Stimulated activated naive CD4-positive, alpha-beta T cell (primary cell): Measurements from ENCODE around the gene MROH8.
"Not testable (repeated sequence)": the region's sequence is repeated elsewhere in the genome, so short reads cannot be mapped to it uniquely, and the experiment has no call there.

Source experiments
- DNase-seq, 6 experiments: peaks; one replicate each; lab custom pipeline; 2025; lab: John Stamatoyannopoulos, UW

MROH8 gene

GRCh38 chr20:37090407-37090806 is 88.9 kb downstream of the MROH8 start:
- DNase-seq: no peak

- peak; percentile 5 to 63 (median 19) for DNase-seq
Measured at GRCh38 chr20:37081717-37082289, 97.5 kb downstream of the MROH8 start.

- DNase-seq: no peak
Measured at GRCh38 chr20:37077009-37077408, 102.3 kb downstream of the MROH8 start.

- no peak for DNase-seq
Measured at GRCh38 chr20:37075932-37076685, 103.2 kb downstream of the MROH8 start.

- no peak for DNase-seq
Measured at GRCh38 chr20:37072293-37073196, 106.8 kb downstream of the MROH8 start.

GRCh38 chr20:37071481-37071911 is 107.9 kb downstream of the MROH8 start:
- DNase-seq: peak in 3 of 6 experiments; percentile 5 to 8 (median 8)

GRCh38 chr20:37069563-37069962 is 109.8 kb downstream of the MROH8 start:
- DNase-seq: not testable (repeated sequence)

GRCh38 chr20:37066168-37066567 is 113.2 kb downstream of the MROH8 start:
- no peak for DNase-seq

GRCh38 chr20:37055276-37055675 is 124.1 kb downstream of the MROH8 start:
- DNase-seq: no peak

GRCh38 chr20:37053230-37053950 is 126.0 kb downstream of the MROH8 start:
- no peak for DNase-seq
